Type B pancreatic cell (in vitro differentiated cells): Measurements from ENCODE around the gene RNU4-1. TPM values are rescaled to one million over a fixed set of nuclear protein-coding genes. Genes with fewer than 3 reads are reported as not detected.

Experiments
- DNase-seq: peaks from one replicate; pipeline ENCODE4 v3.0.0; 2021; ENCODE audit warnings: mixed read lengths; ENCODE audit not compliant: unreplicated experiment; ENCODE audit errors: extremely low spot score
- H3K27ac Mint-ChIP-seq: 2 replicates; pipeline ENCODE4 v1.8.0; 2021; ENCODE audit warnings: mild to moderate bottlenecking, mixed read lengths
- H3K27me3 Mint-ChIP-seq: 2 replicates; pipeline ENCODE4 v1.8.0; 2021; ENCODE audit warnings: mixed read lengths
- H3K36me3 Mint-ChIP-seq: 2 replicates; pipeline ENCODE4 v1.8.0; 2021; ENCODE audit warnings: mixed read lengths
- H3K4me1 Mint-ChIP-seq: one replicate; pipeline ENCODE4 v1.8.0; 2021; ENCODE audit warnings: mixed read lengths; ENCODE audit not compliant: unreplicated experiment
- H3K4me3 Mint-ChIP-seq: 2 replicates; pipeline ENCODE4 v1.8.0; 2021; ENCODE audit warnings: mild to moderate bottlenecking, mixed read lengths
- H3K9me3 Mint-ChIP-seq: 2 replicates; pipeline ENCODE4 v1.8.0; 2021; ENCODE audit warnings: mixed read lengths
- total RNA-seq: library from RNA; stranded (reverse); gene quantifications from 2 replicates; pipeline ENCODE4 v1.2.1, GENCODE V29; 2021; ENCODE audit warnings: low replicate concordance
- TF ChIP-seq, protein P1 (sequence below): fragments of 200-600 bp; sonication (generic); conservative IDR thresholded peaks from 2 replicates; pipeline ENCODE4 v1.5.0; 2021; ENCODE audit warnings: antibody characterized with exemption, mild to moderate bottlenecking

The RNU4-1 gene
- total RNA-seq, 1 donor from 2014 or later: 4,376 TPM

GRCh38 chr12:120267736-120268135, 25.3 kb downstream of the RNU4-1 start:
- Mint-ChIP-seq H3K9me3 (no peaks in the 10 kb centered on the region), H3K27me3 (no peaks in the 10 kb centered on the region), H3K4me1 (peaks cover 26% of the 10 kb centered on the region), H3K36me3 (no peaks in the 10 kb centered on the region), H3K27ac (no peak overlapping the region), H3K4me3 (no peak overlapping the region)
- no peak for DNase-seq
- TF ChIP-seq, protein P1, sequence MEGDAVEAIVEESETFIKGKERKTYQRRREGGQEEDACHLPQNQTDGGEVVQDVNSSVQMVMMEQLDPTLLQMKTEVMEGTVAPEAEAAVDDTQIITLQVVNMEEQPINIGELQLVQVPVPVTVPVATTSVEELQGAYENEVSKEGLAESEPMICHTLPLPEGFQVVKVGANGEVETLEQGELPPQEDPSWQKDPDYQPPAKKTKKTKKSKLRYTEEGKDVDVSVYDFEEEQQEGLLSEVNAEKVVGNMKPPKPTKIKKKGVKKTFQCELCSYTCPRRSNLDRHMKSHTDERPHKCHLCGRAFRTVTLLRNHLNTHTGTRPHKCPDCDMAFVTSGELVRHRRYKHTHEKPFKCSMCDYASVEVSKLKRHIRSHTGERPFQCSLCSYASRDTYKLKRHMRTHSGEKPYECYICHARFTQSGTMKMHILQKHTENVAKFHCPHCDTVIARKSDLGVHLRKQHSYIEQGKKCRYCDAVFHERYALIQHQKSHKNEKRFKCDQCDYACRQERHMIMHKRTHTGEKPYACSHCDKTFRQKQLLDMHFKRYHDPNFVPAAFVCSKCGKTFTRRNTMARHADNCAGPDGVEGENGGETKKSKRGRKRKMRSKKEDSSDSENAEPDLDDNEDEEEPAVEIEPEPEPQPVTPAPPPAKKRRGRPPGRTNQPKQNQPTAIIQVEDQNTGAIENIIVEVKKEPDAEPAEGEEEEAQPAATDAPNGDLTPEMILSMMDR: no peak

- no peaks in the 10 kb centered on the region for H3K36me3 Mint-ChIP-seq
- TF ChIP-seq, protein P1: no peak
- H3K9me3 Mint-ChIP-seq: no peaks in the 10 kb centered on the region
- peaks cover 33% of the 10 kb centered on the region for H3K4me1 Mint-ChIP-seq
- H3K4me3 Mint-ChIP-seq: peak overlapping the region; percentile 91
- DNase-seq: no peak
- H3K27ac Mint-ChIP-seq: peak overlapping the region; percentile 89
- no peaks in the 10 kb centered on the region for H3K27me3 Mint-ChIP-seq
Measured at GRCh38 chr12:120266180-120266870, 26.7 kb downstream of the RNU4-1 start.

GRCh38 chr12:120265473-120266179, 27.4 kb downstream of the RNU4-1 start, which contains the start of gene PXN:
PXN (minus strand) TSS chr12:120265730; CDS start chr12:120265629, 101 bp downstream.
- TF ChIP-seq, protein P1: peak; percentile 89
- Mint-ChIP-seq H3K4me1 (peaks cover 33% of the 10 kb centered on the region), H3K36me3 (peaks cover under 1% of the 10 kb centered on the region), H3K27me3 (no peaks in the 10 kb centered on the region), H3K27ac (peak within 1 kb of the TSS; percentile 89), H3K4me3 (peak within 1 kb of the TSS; percentile 91), H3K9me3 (no peaks in the 10 kb centered on the region)
- DNase-seq: peak; percentile 95

- no peak for DNase-seq
Measured at GRCh38 chr12:120264904-120265472, 28.0 kb downstream of the RNU4-1 start.

More at GRCh38 chr12:120264904-120265472, 28.0 kb downstream of the RNU4-1 start:
- TF ChIP-seq, protein P1: no peak
- peaks cover 37% of the 10 kb centered on the region for H3K4me1 Mint-ChIP-seq
- peak overlapping the region; percentile 89 for H3K4me3 Mint-ChIP-seq
- H3K27me3 Mint-ChIP-seq: no peaks in the 10 kb centered on the region
- H3K9me3 Mint-ChIP-seq: no peaks in the 10 kb centered on the region
- H3K36me3 Mint-ChIP-seq: peaks cover 4% of the 10 kb centered on the region
- H3K27ac Mint-ChIP-seq: peak overlapping the region; percentile 86
